Lower leg skin (tissue), 3 donors: Measurements from ENCODE around the gene CCNL1.

Experiments
- POLR2A ChIP-seq, 2 donors: fragments of 450-650 bp; IDR thresholded peaks; one replicate each; pipeline ENCODE4 v1.6.1; 2016 to 2017; ENCODE audit warnings: antibody characterized with exemption in 2 of 2, mild to moderate bottlenecking in 1 of 2, moderate library complexity in 1 of 2
- TF ChIP-seq, protein P1 (sequence below), 3 donors: fragments of 450-650 bp; IDR thresholded peaks; one replicate each; pipeline ENCODE4 v1.5.1; 2016; ENCODE audit warnings: antibody characterized with exemption in 3 of 3, mild to moderate bottlenecking in 3 of 3, moderate library complexity in 2 of 3

DNA sequence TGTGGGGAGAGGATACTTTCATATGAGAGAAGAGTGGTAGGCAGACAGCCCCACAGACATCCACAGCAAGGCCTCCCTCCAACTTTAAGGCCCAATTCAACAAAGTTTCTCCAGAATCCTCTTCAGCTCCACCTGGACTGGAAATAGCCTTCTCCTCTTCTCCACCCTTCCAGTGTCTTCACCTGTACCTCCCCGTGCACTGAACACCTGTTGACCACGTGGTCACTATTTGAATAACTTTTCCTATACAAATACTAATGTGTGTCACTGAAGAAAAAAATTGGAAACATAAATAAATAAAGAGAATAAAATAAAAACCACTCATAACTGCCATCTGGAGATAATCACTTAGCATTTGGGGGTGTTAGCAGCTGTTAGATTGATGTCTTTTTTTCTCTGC is 52.9 kb downstream of the CCNL1 start:
- TF ChIP-seq, protein P1, sequence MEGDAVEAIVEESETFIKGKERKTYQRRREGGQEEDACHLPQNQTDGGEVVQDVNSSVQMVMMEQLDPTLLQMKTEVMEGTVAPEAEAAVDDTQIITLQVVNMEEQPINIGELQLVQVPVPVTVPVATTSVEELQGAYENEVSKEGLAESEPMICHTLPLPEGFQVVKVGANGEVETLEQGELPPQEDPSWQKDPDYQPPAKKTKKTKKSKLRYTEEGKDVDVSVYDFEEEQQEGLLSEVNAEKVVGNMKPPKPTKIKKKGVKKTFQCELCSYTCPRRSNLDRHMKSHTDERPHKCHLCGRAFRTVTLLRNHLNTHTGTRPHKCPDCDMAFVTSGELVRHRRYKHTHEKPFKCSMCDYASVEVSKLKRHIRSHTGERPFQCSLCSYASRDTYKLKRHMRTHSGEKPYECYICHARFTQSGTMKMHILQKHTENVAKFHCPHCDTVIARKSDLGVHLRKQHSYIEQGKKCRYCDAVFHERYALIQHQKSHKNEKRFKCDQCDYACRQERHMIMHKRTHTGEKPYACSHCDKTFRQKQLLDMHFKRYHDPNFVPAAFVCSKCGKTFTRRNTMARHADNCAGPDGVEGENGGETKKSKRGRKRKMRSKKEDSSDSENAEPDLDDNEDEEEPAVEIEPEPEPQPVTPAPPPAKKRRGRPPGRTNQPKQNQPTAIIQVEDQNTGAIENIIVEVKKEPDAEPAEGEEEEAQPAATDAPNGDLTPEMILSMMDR (IDR thresholded peaks at IDR 0.05): no peak
- TF ChIP-seq POLR2A (IDR thresholded peaks at IDR 0.05): no peak
